Stomach (tissue), 4 donors: ENCODE results near the gene GTF2E1.

ENCODE experiments used
- EP300 ChIP-seq: sonication (generic); formaldehyde crosslinking; IDR thresholded peaks from one replicate; pipeline ENCODE4 v1.6.1; 2017; ENCODE audit warnings: antibody characterized with exemption
- POLR2A ChIP-seq, 4 donors: fragments of 450-650 bp; IDR thresholded peaks; one replicate each; pipeline ENCODE4 v1.6.1; 2016; ENCODE audit warnings: antibody characterized with exemption in 4 of 4, control low read depth in 2 of 4, mild to moderate bottlenecking in 1 of 4, moderate library complexity in 1 of 4
- TF ChIP-seq, protein P1 (sequence below), 7 experiments: fragments of 450-650 bp in 4 of 7; fragments of 200-600 bp in 3 of 7; sonication (generic) in 3 of 7; IDR thresholded peaks; one replicate each; pipeline ENCODE4 v1.5.1; 2016 to 2019; ENCODE audit warnings: antibody characterized with exemption in 7 of 7, control low read depth in 2 of 7, mild to moderate bottlenecking in 1 of 7

DNA sequence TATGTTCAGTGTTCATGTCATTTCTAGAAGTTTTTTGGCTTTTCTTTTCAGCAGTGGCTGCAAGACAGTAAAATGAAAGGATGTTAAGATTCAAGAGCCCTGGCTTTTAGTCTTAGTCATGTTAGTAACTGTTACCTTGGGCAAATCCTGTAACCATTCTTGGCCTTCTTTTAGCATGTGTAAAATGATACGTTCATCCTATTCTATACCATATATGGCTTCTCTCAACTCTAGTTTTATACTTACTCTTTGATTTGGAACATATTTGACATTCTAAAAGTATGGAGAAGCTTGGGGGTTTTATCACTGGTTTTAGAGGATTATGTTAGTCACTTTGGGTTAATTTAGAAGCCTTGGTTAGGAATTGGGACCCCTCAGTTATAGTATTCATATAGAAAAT, 20.1 kb downstream of the GTF2E1 start:
- TF ChIP-seq, protein P1, sequence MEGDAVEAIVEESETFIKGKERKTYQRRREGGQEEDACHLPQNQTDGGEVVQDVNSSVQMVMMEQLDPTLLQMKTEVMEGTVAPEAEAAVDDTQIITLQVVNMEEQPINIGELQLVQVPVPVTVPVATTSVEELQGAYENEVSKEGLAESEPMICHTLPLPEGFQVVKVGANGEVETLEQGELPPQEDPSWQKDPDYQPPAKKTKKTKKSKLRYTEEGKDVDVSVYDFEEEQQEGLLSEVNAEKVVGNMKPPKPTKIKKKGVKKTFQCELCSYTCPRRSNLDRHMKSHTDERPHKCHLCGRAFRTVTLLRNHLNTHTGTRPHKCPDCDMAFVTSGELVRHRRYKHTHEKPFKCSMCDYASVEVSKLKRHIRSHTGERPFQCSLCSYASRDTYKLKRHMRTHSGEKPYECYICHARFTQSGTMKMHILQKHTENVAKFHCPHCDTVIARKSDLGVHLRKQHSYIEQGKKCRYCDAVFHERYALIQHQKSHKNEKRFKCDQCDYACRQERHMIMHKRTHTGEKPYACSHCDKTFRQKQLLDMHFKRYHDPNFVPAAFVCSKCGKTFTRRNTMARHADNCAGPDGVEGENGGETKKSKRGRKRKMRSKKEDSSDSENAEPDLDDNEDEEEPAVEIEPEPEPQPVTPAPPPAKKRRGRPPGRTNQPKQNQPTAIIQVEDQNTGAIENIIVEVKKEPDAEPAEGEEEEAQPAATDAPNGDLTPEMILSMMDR (IDR thresholded peaks at IDR 0.05), result no peak
- TF ChIP-seq EP300 (no peak), POLR2A (IDR thresholded peaks at IDR 0.05) (no peak)
